G401 (cell line): ENCODE measurements around the gene ITSN1. TPM values are rescaled to one million over a fixed set of nuclear protein-coding genes. Genes with fewer than 3 reads are reported as not detected.
"Not testable (repeated sequence)": the region's sequence is repeated elsewhere in the genome, so short reads cannot be mapped to it uniquely, and the experiment has no call there.

ENCODE experiments used
- DNase-seq: peaks from one replicate; pipeline ENCODE4 v3.0.0-alpha.2; 2015; ENCODE audit warnings: low spot score
- in situ Hi-C: cut with HindIII; loops from 2 replicates; pipeline ENCODE4 v1.10.0; 2016; ENCODE audit warnings: low sequenced_read_pairs, mixed read lengths
- total RNA-seq: library from RNA; depleted of rRNA; stranded (reverse); fragments of >200 nt; shearing (Covaris generic); gene quantifications from 2 replicates; pipeline ENCODE4 v1.2.3, GENCODE V29; 2014

ITSN1 gene
- total RNA-seq, 1 experiment from 2014 or later = 64.3 TPM

- in situ Hi-C loops = no loop called here
- no peak for DNase-seq
These were observed 31.9 kb downstream of the ITSN1 start for GRCh38 chr21:33674226-33674625.

GRCh38 chr21:33676666-33677065, 34.4 kb downstream of the ITSN1 start:
- DNase-seq, in situ Hi-C loops: not testable (repeated sequence)

- DNase-seq = no peak
- in situ Hi-C loops = no loop called here
These were observed 35.1 kb downstream of the ITSN1 start for GRCh38 chr21:33677450-33677849.

- in situ Hi-C loops = no loop called here
- no peak for DNase-seq
These were observed 38.6 kb downstream of the ITSN1 start for GRCh38 chr21:33680870-33681269.

GRCh38 chr21:33682992-33683627, 40.8 kb downstream of the ITSN1 start:
- no peak for DNase-seq
- in situ Hi-C loops = no loop called here

- in situ Hi-C loops = no loop called here
- no peak for DNase-seq
These were observed 41.8 kb downstream of the ITSN1 start for GRCh38 chr21:33684068-33684467.

GRCh38 chr21:33684923-33685560, 42.7 kb downstream of the ITSN1 start:
- in situ Hi-C loops = no loop called here
- no peak for DNase-seq

- no peak for DNase-seq
- in situ Hi-C loops = no loop called here
These were observed 43.4 kb downstream of the ITSN1 start for GRCh38 chr21:33685613-33686197.

- no peak for DNase-seq
- in situ Hi-C loops = no loop called here
These were observed 44.1 kb downstream of the ITSN1 start for GRCh38 chr21:33686386-33686785.

GRCh38 chr21:33687634-33688033, 45.3 kb downstream of the ITSN1 start:
- in situ Hi-C loops = no loop called here
- no peak for DNase-seq

- DNase-seq = no peak
- in situ Hi-C loops = no loop called here
These were observed 46.1 kb downstream of the ITSN1 start for GRCh38 chr21:33688353-33688752.

GRCh38 chr21:33690874-33691273, 48.6 kb downstream of the ITSN1 start:
- in situ Hi-C loops = no loop called here
- no peak for DNase-seq

- in situ Hi-C loops = no loop called here
- DNase-seq = no peak
These were observed 49.8 kb downstream of the ITSN1 start for GRCh38 chr21:33691945-33692603.

- no peak for DNase-seq
- in situ Hi-C loops = no loop called here
These were observed 53.5 kb downstream of the ITSN1 start for GRCh38 chr21:33695813-33696212.

- no peak for DNase-seq
- in situ Hi-C loops = no loop called here
These were observed 54.2 kb downstream of the ITSN1 start for GRCh38 chr21:33696465-33696864.

GRCh38 chr21:33698087-33698860, 56.0 kb downstream of the ITSN1 start:
- in situ Hi-C loops = no loop called here
- no peak for DNase-seq

GRCh38 chr21:33699277-33699676, 57.0 kb downstream of the ITSN1 start:
- in situ Hi-C loops = no loop called here
- no peak for DNase-seq

- DNase-seq = no peak
- in situ Hi-C loops = no loop called here
These were observed 58.2 kb downstream of the ITSN1 start for GRCh38 chr21:33700491-33700890.

- no peak for DNase-seq
These were observed 61.7 kb downstream of the ITSN1 start for GRCh38 chr21:33703750-33704606.

More at GRCh38 chr21:33703750-33704606, 61.7 kb downstream of the ITSN1 start:
- in situ Hi-C loops = no loop called here
